ENCODE measurements around the gene CAMKMT.

DNA sequence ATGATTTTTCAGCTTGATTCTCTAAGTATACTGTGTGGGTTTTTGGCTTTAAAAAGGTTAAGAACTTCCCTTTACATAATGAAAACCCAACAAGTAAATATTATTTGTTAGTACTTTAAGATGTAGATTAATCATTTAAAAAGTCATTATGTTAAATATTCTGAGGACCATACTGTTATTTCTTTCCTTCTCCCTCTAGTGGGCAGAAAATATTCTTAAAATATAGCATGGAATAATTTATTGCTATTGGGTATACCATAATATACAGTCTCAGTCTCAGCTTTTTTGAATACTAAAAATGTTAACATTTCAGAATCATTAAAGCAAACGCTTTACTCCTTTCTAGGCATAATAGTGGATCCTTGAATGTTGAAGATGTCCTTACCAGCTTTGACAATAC is 28.1 kb downstream of the CAMKMT start:
- TF ChIP-seq POLR2AphosphoS5 (IDR thresholded peaks at IDR 0.05) (no peak), POLR2A (IDR thresholded peaks at IDR 0.05) (no peak)
- TF ChIP-seq, protein P1, sequence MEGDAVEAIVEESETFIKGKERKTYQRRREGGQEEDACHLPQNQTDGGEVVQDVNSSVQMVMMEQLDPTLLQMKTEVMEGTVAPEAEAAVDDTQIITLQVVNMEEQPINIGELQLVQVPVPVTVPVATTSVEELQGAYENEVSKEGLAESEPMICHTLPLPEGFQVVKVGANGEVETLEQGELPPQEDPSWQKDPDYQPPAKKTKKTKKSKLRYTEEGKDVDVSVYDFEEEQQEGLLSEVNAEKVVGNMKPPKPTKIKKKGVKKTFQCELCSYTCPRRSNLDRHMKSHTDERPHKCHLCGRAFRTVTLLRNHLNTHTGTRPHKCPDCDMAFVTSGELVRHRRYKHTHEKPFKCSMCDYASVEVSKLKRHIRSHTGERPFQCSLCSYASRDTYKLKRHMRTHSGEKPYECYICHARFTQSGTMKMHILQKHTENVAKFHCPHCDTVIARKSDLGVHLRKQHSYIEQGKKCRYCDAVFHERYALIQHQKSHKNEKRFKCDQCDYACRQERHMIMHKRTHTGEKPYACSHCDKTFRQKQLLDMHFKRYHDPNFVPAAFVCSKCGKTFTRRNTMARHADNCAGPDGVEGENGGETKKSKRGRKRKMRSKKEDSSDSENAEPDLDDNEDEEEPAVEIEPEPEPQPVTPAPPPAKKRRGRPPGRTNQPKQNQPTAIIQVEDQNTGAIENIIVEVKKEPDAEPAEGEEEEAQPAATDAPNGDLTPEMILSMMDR (IDR thresholded peaks at IDR 0.05): peak in 2 of 7 experiments; percentile 13 to 32
